NCI-H510A (cell line): Measurements from ENCODE around the gene PHTF1.
"Not testable (repeated sequence)": the region's sequence is repeated elsewhere in the genome, so short reads cannot be mapped to it uniquely, and the experiment has no call there.

Experiments used
- DNase-seq: peaks from one replicate; lab custom pipeline; 2025; lab: John Stamatoyannopoulos, UW

Gene PHTF1

GRCh38 chr1:113777561-113777960 lies 18.3 kb upstream of the PHTF1 start:
- no peak for DNase-seq

- no peak for DNase-seq
These were observed 10.7 kb upstream of the PHTF1 start for GRCh38 chr1:113770031-113770430.

GRCh38 chr1:113769601-113769970 lies 10.3 kb upstream of the PHTF1 start:
- no peak for DNase-seq

GRCh38 chr1:113768916-113769600 lies 9.8 kb upstream of the PHTF1 start:
- no peak for DNase-seq

GRCh38 chr1:113765306-113766230 lies 6.3 kb upstream of the PHTF1 start:
- no peak for DNase-seq

- no peak for DNase-seq
These were observed 4.4 kb upstream of the PHTF1 start for GRCh38 chr1:113763661-113764060.

- DNase-seq = no peak
These were observed 2.7 kb upstream of the PHTF1 start for GRCh38 chr1:113761937-113762336.

GRCh38 chr1:113760102-113761080 lies 1.1 kb upstream of the PHTF1 start:
- DNase-seq = no peak

- peak; percentile 39 for DNase-seq
These were observed 504 bp downstream of the PHTF1 start for GRCh38 chr1:113758631-113759332.

- no peak for DNase-seq
These were observed 2.8 kb downstream of the PHTF1 start for GRCh38 chr1:113756461-113756860.

- DNase-seq = not testable (repeated sequence)
These were observed 6.0 kb downstream of the PHTF1 start for GRCh38 chr1:113753333-113753732.

GRCh38 chr1:113751516-113751915 lies 7.8 kb downstream of the PHTF1 start:
- no peak for DNase-seq

- no peak for DNase-seq
These were observed 8.2 kb downstream of the PHTF1 start for GRCh38 chr1:113751114-113751513.

GRCh38 chr1:113749402-113749801 lies 9.9 kb downstream of the PHTF1 start:
- no peak for DNase-seq

- DNase-seq = no peak
These were observed 11.9 kb downstream of the PHTF1 start for GRCh38 chr1:113747376-113747775.

GRCh38 chr1:113745425-113745824 lies 13.9 kb downstream of the PHTF1 start:
- DNase-seq = peak; percentile 8

- no peak for DNase-seq
These were observed 15.2 kb downstream of the PHTF1 start for GRCh38 chr1:113744114-113744513.

GRCh38 chr1:113742515-113742914 lies 16.8 kb downstream of the PHTF1 start:
- no peak for DNase-seq

GRCh38 chr1:113734357-113735055 lies 24.8 kb downstream of the PHTF1 start:
- DNase-seq = no peak

GRCh38 chr1:113732802-113733201 lies 26.5 kb downstream of the PHTF1 start:
- DNase-seq = no peak

- DNase-seq = no peak
These were observed 38.3 kb downstream of the PHTF1 start for GRCh38 chr1:113721010-113721409.
